Amniotic stem cell (primary cell): ENCODE data around the gene PARD3B.

Source experiments
- DNase-seq: peaks from one replicate; lab custom pipeline; 2025; lab: John Stamatoyannopoulos, UW

The PARD3B gene

GRCh38 chr2:205347899-205348298 is 802.6 kb downstream of the PARD3B start:
- DNase-seq: no peak

DNA sequence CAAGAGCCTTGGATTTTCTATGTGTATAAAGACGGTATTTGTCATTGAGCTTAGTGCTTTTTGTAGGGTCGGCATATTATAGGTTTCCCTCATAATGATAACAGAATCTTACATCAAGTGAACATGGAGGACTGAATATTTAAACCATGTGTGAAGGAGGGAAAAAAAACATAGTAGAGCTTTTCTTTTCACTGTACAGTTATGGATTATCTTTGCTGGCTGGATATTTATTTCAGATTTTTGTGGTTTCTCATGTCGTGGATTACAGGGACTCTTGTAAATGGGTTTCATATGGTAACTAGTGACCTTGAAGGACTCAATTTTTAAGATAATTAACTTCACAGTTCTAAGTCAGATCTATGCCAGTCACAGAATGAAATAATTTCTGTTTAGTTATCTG is 806.8 kb downstream of the PARD3B start:
- DNase-seq: no peak

DNA sequence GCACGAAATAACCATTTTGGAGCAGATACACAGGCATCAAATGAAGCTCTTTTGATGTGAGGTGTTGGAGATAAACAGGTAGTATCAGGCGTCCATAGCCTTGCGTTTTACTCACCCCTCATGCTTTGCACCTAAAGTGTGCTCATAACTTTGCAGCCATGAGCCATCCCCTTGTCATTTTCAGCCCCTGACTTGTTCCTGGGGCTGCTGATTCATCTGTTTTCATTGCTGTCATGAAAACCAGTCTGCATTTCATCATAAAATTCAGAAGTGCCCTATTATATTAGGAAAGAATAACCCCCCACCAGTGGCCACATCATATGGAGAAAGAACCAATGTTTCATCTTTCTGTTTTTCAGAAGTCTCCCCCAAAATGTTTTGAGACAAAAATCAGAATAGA is 807.3 kb downstream of the PARD3B start:
- DNase-seq: no peak

- DNase-seq: no peak
These were observed 812.5 kb downstream of the PARD3B start for GRCh38 chr2:205357732-205358131.

- DNase-seq: no peak
These were observed 813.1 kb downstream of the PARD3B start for GRCh38 chr2:205358351-205358815.

GRCh38 chr2:205361272-205361671 is 816.0 kb downstream of the PARD3B start:
- no peak for DNase-seq

GRCh38 chr2:205361970-205362369 is 816.7 kb downstream of the PARD3B start:
- DNase-seq: no peak

- no peak for DNase-seq
These were observed 819.0 kb downstream of the PARD3B start for GRCh38 chr2:205364261-205364660.

- no peak for DNase-seq
These were observed 821.2 kb downstream of the PARD3B start for GRCh38 chr2:205366336-205367060.

DNA sequence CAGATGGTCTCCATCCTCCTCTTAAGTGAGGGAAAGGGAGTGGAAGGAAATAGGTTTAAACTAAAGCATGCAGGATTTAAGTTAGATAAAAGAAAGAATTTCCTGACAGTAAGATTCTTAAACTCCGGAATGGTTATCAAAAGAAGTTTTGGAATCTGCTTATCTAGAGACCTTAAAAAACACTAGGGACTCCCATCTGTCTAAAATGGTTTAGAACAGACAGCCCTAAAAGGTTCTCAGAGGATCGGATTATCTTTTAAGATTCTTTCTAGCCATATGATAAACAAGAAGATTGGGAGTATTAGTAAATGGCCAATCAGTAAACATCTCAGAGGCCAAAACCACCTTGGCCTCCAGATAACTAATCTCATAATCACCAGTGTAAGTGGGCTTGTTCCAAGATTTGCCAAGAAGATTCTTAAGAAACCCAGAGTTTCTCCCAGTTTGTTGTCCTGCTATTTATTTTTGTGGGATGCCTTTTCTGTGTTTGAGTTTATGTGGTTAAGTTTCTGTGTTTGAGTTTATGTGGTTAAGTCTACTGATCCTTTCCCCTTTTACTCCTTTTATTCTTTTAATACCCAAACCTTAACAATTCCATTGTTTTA is 822.2 kb downstream of the PARD3B start:
- no peak for DNase-seq

GRCh38 chr2:205369813-205370212 is 824.5 kb downstream of the PARD3B start:
- DNase-seq: no peak

GRCh38 chr2:205370726-205371125 is 825.5 kb downstream of the PARD3B start:
- no peak for DNase-seq

DNA sequence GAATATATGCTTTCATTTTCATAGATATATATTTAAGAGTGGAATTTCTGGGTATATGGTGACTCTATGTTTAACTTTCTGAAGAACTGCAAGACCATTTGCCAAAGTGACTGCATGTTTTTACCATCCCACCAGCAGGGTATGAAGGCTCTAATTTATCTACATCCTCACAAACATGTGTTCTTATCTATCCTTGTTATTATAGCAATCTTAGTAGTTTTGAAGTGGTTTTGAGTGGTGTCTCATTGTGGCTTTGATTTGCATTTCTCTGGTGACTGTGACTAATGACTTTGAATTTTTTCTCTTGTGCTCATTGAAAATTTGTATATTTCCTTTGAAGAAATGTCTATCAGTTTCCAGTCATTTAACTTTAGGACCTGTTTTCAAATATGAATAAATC is 826.9 kb downstream of the PARD3B start:
- no peak for DNase-seq

DNA sequence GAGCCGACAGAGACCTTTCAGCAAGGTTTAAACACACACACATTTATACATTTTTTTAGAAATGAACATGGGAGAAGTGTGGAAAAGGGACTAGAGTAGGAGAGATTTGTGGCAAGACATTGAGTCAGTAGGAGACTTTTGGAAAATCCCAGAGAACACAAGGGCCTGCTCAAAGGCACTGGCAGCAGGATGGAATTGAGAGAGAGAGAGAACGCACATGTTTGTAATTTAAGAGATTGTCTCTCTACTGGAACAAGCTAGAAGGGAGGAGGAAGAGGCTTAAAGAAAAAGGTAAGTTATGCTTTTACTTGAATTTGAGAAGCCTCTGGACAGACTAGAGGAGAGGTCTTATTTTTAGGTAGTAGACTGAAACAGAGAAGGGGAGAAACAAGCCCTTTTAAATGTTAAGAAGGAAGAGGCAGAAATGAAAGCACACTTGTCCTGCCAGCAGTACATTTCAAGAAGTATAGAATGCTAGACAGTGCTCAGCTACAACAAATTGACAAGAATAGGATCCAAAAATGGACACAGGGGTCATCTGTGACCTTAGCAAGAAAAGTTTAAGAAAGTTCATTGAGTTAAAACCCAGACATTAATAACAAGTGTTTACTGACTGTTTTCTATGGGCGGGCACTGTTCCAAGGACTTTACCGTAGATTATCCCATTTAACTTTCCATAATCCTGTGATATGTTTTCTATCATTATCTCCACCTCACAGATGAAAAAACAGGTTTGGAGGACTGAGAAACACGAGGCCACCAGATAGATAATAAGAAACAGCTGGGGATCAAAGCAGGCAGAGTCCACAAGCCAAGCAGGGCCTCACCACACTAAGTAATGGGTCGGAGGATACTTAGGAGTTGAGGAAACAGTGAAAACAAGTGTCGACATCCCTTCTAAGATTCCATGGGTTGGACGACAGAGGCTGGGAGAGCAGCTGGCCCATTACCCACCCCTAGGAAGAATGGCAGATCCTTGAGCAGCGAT is 830.5 kb downstream of the PARD3B start:
- DNase-seq: no peak

DNA sequence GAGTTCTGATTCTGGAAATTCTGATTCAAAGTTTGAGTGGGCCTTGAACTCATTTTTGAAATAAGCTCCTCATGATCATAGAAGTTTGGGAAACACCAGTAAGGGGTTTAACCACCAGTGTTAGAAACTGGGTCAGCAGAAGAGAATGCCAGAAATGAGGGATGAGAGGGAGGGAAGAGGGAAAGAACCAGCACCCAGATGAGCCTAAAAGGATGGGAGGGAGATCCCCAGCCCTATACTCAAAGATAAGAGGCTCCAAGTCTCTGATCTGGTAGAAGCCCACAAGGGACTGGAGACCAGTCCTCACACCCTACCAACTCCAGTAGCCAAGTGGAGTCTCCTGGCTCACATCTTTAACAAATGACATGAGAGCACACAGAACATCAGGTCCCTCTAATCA is 832.0 kb downstream of the PARD3B start:
- DNase-seq: no peak

DNA sequence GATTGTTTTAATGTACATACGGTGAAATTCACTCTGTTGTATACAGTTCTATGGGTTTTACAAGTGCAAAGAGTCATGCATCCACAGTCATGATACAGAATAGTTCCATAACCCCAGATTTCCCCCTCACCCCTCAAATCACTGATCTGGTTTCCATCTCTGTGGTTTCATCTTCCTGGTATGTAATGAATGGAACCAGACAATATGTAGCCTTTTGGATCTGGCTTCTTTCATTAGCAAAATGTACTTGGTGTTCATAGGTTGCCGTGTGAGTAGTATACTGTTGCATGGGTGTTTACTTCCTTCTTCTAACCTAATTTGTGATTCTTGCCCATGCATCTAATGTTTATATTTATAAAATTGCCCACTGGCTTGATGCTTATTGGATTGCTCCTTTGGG is 838.3 kb downstream of the PARD3B start:
- no peak for DNase-seq

DNA sequence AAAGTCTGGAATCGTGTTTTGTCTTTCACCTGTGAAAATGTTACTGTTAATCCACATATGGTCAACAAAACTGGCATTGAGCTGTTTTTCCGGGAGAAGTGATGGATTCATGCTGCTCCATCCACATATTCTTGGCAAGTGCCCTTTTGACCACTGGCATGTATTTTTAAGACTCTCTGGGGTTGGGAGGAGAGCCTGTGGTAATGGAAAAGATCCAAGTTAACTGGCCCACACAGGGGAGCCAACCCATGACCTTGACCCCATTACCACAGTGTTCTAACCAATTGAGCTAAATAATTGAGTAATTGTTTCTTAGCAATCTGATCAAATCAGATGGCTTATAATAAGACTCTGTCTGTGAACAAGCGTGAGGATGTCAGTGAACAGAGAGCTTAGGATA is 840.8 kb downstream of the PARD3B start:
- DNase-seq: no peak

DNA sequence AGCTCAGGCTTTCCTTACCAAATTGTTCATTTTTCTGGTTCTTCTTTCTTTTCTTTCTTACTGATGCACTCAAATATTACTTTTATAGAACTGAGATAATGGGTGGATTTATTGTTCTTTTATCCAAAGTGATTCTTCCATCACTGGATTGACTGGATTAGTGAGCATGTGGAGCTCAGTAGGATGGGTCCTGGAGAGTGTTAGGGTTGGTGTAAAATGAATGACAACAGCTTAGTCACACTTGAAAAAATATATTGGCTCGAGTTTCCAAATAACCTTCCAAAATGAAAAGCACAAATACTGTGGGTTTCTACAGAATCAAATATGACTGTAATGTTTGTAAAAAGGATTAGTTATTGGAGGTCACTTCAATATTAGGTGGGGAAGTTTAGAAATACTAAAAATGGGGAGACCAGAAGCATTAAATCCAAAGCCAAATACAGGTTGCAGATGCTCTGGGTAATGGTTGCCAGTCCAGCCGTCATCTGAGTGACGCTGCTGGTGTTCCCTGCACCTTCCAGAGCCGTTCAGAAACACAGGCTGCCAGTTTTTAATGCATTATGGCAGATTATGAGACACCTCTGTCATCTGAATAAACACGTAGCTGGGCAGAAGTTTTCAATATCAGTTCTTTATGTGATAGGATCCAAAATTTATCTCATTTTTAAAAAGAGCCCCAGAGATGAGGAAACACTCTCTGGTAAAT is 842.2 kb downstream of the PARD3B start:
- no peak for DNase-seq

DNA sequence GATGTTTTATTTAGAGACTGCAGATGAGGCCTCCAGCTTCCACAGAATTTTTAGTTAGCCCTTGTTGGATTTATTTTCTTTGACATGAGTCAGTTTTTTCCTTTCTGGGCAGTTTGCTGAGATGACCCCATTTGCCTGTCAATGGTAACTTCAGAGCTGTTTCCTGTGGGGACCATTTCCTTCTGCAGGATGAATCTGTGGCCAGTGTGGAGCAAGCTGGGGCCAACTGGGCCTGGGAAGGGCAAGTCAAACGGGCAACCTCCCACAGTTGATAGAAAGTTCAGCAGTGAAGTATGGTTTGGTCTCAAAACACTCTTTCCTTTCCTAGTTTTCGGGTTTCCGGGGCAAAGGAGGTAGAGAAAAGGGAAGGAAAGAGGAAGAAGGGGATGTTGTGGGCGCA is 845.6 kb downstream of the PARD3B start:
- no peak for DNase-seq

DNA sequence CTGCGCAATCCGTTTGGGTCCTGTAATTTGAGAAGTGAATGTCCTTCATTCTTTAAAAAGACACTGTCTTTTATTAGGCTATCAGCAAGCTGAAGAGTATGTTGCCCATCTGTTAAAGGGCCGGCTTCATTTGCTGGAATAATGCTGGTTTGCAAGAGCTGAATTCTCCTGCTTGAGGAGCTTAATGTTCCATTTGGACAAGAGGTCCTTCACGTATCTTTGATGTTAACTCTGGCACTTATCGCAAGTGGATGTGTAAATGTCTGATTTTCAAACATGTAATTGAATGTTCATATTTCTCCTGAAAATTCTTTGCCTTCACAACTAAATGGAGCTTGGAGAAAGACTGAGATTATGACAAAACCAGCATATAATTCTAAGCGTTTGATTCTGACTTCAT is 856.2 kb downstream of the PARD3B start:
- no peak for DNase-seq

DNA sequence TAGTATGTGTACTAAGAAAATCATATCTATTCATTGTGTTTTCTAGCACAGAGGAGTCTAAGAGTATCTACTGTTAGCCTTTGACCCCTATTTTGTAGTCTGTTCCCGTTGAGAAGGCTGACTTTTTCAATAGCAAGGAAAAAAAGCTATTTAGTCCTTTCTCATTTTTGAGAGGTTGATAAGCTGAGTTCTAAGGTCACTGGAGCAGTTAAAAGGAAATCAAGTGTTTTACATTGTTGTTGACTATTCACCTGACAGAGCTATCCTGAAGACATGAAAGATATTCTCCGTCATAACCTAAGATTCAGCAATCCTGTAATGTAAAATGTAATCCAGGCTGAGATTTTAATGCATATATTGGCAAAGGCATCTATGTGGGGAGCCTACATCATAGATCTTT is 856.7 kb downstream of the PARD3B start:
- no peak for DNase-seq

GRCh38 chr2:205403244-205403825 is 858.1 kb downstream of the PARD3B start:
- DNase-seq: no peak
